Subcutaneous adipose tissue (tissue), 4 donors: ENCODE results near the gene FGD3. TPM values are rescaled to one million over a fixed set of nuclear protein-coding genes. Genes with fewer than 3 reads are reported as not detected.

Experiments used
- CTCF ChIP-seq: fragments of 450-650 bp; IDR thresholded peaks from one replicate; pipeline ENCODE4 v1.5.1; 2016; ENCODE audit warnings: low read depth, mild to moderate bottlenecking, control low read depth, antibody characterized with exemption, moderate library complexity
- total RNA-seq, 4 donors: library from RNA; depleted of rRNA; stranded (reverse); fragments of >200 nt; gene quantifications; one replicate each; pipeline ENCODE4 v1.1.0, GENCODE V29; 2016

The FGD3 gene
- total RNA-seq, 4 donors from 2014 or later = 4.1 to 15.6 (median 11.7) TPM

GRCh38 chr9:93082841-93083411 lies 135.6 kb downstream of the FGD3 start:
- no peak for TF ChIP-seq CTCF

- TF ChIP-seq CTCF = no peak
Observed at GRCh38 chr9:93083592-93084470, 136.5 kb downstream of the FGD3 start.

- TF ChIP-seq CTCF = no peak
Observed at GRCh38 chr9:93084471-93084881, 137.2 kb downstream of the FGD3 start.

GRCh38 chr9:93085676-93086075 lies 138.4 kb downstream of the FGD3 start:
- TF ChIP-seq CTCF = no peak

Other genes starting within 250 kb of the FGD3 start
- 10 to 100 TPM; 22.3 to 42.3 (median 37.2) TPM for gene BICD2, start 182.7 kb upstream of the FGD3 start, total RNA-seq
- gene ZNF484, start 69.5 kb upstream of the FGD3 start, total RNA-seq = 10 to 100 TPM in 3 of 4 donors, 1 to 10 TPM in 1; 9.6 to 19.6 (median 12.5) TPM
- 1 to 10 TPM in 2 of 4 donors, not detected in 2; 1.1 to 2.2 TPM for gene SUSD3, start 111.2 kb downstream of the FGD3 start, total RNA-seq
- gene CARD19, start 148.7 kb downstream of the FGD3 start, total RNA-seq = 10 to 100 TPM; 12.2 to 68.3 (median 50.3) TPM
- gene NINJ1, start 186.7 kb downstream of the FGD3 start, total RNA-seq = 10 to 100 TPM; 57.0 to 84.6 (median 69.0) TPM
- not detected for gene WNK2, start 236.6 kb downstream of the FGD3 start, total RNA-seq